CD4-positive, alpha-beta T cell treated with Interleukin-2 at 100 ng/mL for 4 hours (primary cell): Measurements from ENCODE around the gene ANKRD13C.
A peak's percentile ranks its signal among the peaks of the same experiment; 100 is the strongest.
"Not testable (repeated sequence)": the region's sequence is repeated elsewhere in the genome, so short reads cannot be mapped to it uniquely, and the experiment has no call there.

Source experiments
- DNase-seq: peaks from one replicate; pipeline ENCODE4 v3.0.0-alpha.2; 2020; ENCODE audit warnings: low spot score

Gene ANKRD13C

GRCh38 chr1:70360321-70360720 lies 5.8 kb upstream of the ANKRD13C start:
- no peak for DNase-seq

GRCh38 chr1:70358921-70359564 lies 4.5 kb upstream of the ANKRD13C start:
- no peak for DNase-seq

- DNase-seq = no peak
Measured at GRCh38 chr1:70355920-70356319, 1.4 kb upstream of the ANKRD13C start.

GRCh38 chr1:70355111-70355407 lies 537 bp upstream of the ANKRD13C start:
- no peak for DNase-seq

GRCh38 chr1:70353601-70354331 lies 756 bp downstream of the ANKRD13C start:
- DNase-seq = peak; percentile 19

- DNase-seq = no peak
Measured at GRCh38 chr1:70353044-70353443, 1.5 kb downstream of the ANKRD13C start.

GRCh38 chr1:70349799-70350198 lies 4.7 kb downstream of the ANKRD13C start:
- DNase-seq = not testable (repeated sequence)

- no peak for DNase-seq
Measured at GRCh38 chr1:70348399-70349165, 5.9 kb downstream of the ANKRD13C start.

- DNase-seq = not testable (repeated sequence)
Measured at GRCh38 chr1:70339644-70340043, 14.9 kb downstream of the ANKRD13C start.

- DNase-seq = no peak
Measured at GRCh38 chr1:70336050-70336449, 18.5 kb downstream of the ANKRD13C start.

- DNase-seq = no peak
Measured at GRCh38 chr1:70334436-70334835, 20.1 kb downstream of the ANKRD13C start.

GRCh38 chr1:70333245-70333644 lies 21.3 kb downstream of the ANKRD13C start:
- no peak for DNase-seq

- DNase-seq = no peak
Measured at GRCh38 chr1:70331962-70332361, 22.6 kb downstream of the ANKRD13C start.

GRCh38 chr1:70327306-70328076 lies 27.0 kb downstream of the ANKRD13C start:
- no peak for DNase-seq

GRCh38 chr1:70324683-70325082 lies 29.8 kb downstream of the ANKRD13C start:
- DNase-seq = no peak

GRCh38 chr1:70319750-70320149 lies 34.8 kb downstream of the ANKRD13C start:
- DNase-seq = no peak

- no peak for DNase-seq
Measured at GRCh38 chr1:70318191-70318590, 36.3 kb downstream of the ANKRD13C start.

- DNase-seq = no peak
Measured at GRCh38 chr1:70317087-70317486, 37.4 kb downstream of the ANKRD13C start.

- no peak for DNase-seq
Measured at GRCh38 chr1:70315782-70316181, 38.7 kb downstream of the ANKRD13C start.

GRCh38 chr1:70314706-70315304 lies 39.7 kb downstream of the ANKRD13C start:
- no peak for DNase-seq

- DNase-seq = no peak
Measured at GRCh38 chr1:70311369-70311768, 43.2 kb downstream of the ANKRD13C start.

- no peak for DNase-seq
Measured at GRCh38 chr1:70299472-70299871, 55.0 kb downstream of the ANKRD13C start.
